Adipose tissue (tissue), 3 donors: Measurements from ENCODE around the gene ADK. TPM values are rescaled to one million over a fixed set of nuclear protein-coding genes. Genes with fewer than 3 reads are reported as not detected.
"Not testable (repeated sequence)": the region's sequence is repeated elsewhere in the genome, so short reads cannot be mapped to it uniquely, and the experiment has no call there.

Experiments
- H3K27ac ChIP-seq: one replicate; pipeline ENCODE4 v1.5.1; 2013; ENCODE audit warnings: low read depth, low read length
- WGBS, 3 donors: extraction: QIAGEN DNeasy Blood & Tissue Kit; methylation state at CpG; one replicate each; pipeline ENCODE4 v1.1.7; 2013; 5-methylcytosine and 5-hydroxymethylcytosine counted together
- polyA plus RNA-seq, 3 donors: library from polyadenylated mRNA; stranded (reverse); fragments of 200-250 nt; gene quantifications; one replicate each; pipeline ENCODE4 v1.2.3, GENCODE V29; 2013
- donor health status: healthy with polysubstance abuse.
- donor health status: Bipolar disorder and iron deficiency.
- donor health status: healthy.

The ADK gene
- polyA plus RNA-seq, 3 donors = 10.9 to 28.3 (median 17.9) TPM

DNA sequence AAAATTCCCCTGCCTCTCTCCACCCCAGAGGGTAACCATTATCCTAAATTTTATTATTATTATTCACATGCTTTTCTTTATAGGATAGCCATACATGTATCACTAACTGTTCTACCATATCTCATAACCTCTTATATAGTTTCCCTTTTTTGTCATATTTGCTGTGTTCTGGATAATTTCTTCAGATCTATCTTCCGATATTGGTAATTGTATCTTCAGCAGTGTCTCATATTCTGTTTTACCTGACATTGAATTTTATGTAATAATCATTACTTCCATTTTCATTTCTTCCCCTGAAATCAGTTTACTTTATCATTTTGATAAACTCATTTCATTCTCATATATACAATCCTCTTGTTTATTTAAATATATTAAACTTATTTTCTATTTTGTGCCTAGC lies 273.5 kb downstream of the ADK start:
- 97 to 98% (median 97%) methylated on average over 1 of the region's 1 CpG for WGBS, 3 donors
- H3K27ac ChIP-seq = no peak overlapping the region

DNA sequence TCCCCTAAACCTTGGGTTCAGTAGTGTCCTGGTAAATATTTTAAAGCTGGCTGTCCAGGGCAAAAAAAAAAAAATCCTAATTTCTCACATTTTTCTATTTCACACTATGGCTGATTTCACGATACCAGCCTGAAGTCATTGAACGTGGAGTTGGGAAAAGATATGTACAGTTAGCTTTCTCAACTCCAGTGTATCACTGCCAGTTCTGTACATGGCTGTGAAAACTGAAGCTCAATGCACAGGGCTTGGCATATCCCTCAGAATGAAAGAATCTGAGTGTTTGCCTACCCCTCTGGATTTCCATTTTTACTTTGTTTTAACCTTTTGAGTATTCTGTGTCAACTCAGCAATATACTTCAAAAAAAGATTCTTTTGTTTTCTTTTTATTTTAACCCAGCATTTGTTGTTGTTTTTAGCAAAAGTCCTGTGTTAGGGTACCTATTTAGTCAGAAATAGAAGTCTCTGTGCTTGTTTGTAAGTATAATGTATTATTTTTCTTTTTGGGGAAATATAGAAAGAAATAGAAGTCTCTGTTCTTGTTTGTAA lies 274.5 kb downstream of the ADK start:
- no peak overlapping the region for H3K27ac ChIP-seq
- 96 to 97% (median 97%) methylated on average over 2 of the region's 2 CpGs for WGBS, 3 donors

DNA sequence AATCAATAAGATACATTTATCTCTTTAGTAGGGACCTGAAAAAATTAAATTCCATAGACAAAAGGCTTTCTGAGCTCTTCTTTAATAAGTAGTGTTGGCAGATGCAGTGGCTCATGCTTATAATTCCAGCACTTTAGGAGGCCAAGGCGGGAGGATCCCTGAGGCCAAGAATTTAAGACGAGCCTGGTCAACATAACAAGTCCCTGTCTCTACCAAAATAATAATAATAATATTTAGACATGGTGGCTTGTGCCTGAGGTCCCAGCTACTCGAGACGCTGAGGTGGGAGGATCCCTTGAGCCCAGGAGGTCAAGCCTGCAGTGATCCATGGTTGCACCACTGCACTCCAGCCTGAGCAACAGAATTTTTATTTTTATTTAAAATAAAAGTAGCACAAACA lies 280.8 kb downstream of the ADK start:
- WGBS, 3 donors = 95 to 98% (median 98%) methylated on average over 4 of the region's 4 CpGs
- no peak overlapping the region for H3K27ac ChIP-seq

DNA sequence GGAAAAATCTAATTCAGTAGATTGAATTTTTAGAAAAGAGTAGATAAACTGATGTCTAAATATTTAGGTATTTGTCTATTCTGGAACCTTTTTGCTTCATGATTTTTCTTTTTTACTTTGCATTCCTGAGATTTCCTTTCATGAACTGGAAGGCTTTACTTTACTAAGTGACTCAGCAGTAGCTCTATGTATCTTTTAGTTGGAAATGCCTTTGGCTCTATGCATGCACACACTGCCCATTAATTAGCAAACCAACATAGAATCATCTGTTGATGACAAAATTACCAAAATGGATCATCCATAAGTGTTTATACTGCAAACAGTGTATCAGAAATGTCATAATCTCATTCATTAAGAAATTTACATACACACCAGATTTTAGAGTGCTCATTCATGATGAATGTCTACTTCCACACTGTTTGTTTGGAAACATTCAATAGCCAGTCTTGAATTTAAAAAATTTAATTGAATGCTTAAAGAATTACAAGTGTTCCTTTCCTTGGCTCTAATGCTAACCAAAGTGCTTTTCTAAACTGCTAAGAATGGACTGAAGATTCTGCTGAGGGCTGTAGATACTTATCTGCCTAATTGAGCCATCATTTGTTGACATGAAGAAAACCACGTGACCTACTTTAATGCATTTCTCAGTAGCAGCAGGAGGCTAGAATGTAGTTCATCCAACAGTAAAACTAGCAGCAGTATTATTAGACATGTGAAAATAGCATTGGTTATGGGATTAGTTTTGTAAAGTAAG lies 282.0 kb downstream of the ADK start:
- H3K27ac ChIP-seq = no peak overlapping the region
- WGBS, 3 donors = 56 to 67% (median 61%) methylated on average over 1 of the region's 1 CpG

DNA sequence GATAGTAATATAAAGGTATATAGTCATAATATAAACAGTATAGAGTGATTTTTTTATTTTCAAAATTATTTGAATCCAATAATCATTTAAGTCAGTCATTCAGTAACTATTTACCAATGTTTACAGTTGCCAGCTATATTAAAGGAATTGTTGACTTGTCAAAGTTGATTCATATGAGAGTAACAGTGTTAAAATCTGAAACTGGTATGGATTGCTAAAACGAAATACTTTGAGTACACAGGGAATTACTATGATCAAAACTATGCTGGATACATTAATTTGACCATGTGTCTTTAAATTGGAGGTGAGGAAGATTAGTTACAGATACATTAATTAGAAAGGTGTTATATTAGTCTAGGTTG lies 282.6 kb downstream of the ADK start:
- H3K27ac ChIP-seq = no peak overlapping the region
- 65 to 81% (median 67%) methylated on average over 1 of the region's 1 CpG for WGBS, 3 donors

DNA sequence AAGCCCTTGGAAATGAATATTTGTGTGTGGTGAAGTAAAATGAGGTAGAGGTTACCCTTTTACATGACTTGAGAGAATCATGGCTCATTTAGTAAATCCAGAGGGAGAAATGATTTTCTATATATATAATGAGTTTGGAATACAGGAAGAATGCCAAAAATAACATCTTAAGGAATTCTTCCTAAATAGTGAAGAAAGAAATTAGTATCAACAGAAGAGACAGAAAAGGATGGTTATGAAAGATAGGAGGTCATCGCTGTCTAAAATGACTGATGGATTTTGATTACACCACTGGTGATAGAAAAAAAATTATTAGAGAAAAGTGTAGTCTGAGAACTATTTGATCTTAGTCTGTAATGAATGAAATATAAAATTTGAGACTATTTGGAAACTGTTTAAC lies 283.0 kb downstream of the ADK start:
- 93 to 94% (median 93%) methylated on average over 1 of the region's 1 CpG for WGBS, 3 donors

DNA sequence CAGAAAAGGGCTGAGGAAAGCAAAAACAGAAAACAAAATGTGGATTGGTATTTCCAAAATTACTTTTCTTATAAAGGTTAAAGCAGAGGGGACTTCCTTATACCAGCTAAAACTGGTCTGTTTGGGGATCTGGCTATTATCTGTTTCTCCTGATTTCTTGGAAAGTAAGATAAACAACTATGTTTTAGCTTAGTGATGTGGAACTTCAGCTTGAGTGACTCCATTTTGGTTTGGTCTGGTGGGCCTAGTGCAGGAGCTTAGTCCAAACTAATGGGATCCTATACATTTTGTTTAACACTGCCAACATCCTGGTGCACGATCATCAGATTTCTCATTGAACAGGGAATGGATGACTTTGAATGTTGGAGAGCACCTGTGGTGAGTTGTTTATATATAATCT lies 283.5 kb downstream of the ADK start:
- H3K27ac ChIP-seq = no peak overlapping the region
- WGBS, 3 donors = 94 to 100% (median 97%) methylated on average over 1 of the region's 1 CpG

More for the DNA sequence above, 283.0 kb downstream of the ADK start:
- H3K27ac ChIP-seq = no peak overlapping the region

DNA sequence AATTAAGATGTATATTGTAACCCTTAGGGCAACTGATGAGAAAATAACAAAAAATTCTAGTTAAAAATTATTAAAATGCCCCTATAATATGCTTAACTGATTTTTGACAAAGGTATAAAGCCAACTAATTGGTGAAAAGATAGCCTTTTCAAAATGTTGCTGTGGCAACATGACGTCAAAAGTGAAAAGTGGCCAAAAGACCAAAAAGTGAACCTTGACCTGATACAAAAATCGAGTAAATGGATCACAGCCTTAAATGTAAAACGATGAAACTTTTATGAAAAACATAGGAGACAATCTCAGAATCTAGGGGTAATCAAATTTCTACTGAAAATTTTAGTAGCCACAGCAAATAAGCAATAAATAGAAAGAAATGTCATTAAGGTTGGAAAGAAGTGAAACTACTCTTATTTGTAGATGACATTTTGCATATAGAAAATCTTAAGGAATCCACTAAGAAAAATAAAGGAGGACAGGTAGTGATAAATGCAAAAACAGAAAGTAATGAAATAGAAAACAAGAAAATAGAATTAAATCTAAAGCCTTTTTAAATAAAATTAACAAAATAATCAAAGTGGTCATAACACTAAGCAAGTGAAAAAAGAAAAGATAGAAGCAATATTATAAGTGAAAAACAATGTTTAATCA lies 285.6 kb downstream of the ADK start:
- H3K27ac ChIP-seq = no peak overlapping the region
- 92 to 99% (median 97%) methylated on average over 3 of the region's 3 CpGs for WGBS, 3 donors

DNA sequence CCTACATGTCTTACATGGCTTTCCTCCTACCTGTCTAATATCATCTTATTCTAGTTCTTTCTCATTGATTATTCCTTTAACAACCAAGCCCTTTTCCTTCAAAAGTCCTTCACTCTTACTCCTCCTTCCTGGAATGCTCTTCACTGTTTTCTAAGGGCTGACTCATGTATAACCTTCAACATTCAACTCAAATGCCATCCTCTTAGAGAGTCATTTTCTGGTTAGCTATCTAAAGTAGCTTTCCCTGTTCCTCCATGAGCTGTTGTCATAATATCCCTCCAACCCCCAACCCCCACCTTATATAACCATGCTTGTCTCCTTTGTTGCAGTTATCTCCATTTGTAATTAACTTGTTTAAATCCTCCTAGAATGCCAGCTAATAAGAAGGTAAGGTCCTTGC lies 286.8 kb downstream of the ADK start:
- H3K27ac ChIP-seq = no peak overlapping the region

DNA sequence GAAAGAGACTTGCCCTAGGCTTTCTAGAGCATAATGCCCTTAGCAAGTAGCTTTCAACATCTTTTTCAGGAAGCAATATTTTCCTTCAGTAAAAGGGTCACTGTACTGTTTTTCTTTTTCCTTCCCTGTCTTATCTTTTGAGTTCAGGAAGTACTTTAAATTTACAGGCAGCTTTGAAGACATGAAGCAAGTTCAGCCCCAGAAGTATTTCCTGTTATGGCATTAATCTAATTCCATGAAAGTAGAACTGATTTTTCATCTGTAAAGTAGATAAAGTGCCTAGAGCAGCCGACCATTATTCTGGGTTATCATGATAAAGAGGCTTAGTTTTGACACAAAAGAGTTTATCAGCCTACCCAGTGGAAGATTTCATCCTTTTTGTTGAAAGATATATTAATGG lies 288.2 kb downstream of the ADK start:
- no peak overlapping the region for H3K27ac ChIP-seq
- 16 to 30% (median 23%) methylated on average over 1 of the region's 1 CpG for WGBS, 3 donors

DNA sequence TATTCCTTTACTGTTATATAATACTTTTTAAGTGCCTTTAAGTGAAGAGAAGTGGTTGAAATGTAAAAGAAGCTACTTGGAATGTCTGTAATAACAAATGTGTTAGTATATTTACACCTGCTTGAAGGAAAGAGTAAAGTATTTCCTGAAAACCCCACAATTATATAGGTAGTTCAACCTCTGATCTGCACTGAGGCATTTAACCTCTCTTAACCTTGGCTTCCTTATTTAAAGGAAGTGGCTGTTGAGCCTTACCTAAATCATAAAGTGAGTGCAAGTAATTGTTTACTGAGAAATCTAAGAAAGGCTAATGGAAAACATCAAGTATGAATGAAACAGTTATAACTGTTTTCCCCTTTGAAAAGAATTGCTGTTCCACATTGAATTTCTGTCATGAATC lies 294.5 kb downstream of the ADK start:
- no peak overlapping the region for H3K27ac ChIP-seq

DNA sequence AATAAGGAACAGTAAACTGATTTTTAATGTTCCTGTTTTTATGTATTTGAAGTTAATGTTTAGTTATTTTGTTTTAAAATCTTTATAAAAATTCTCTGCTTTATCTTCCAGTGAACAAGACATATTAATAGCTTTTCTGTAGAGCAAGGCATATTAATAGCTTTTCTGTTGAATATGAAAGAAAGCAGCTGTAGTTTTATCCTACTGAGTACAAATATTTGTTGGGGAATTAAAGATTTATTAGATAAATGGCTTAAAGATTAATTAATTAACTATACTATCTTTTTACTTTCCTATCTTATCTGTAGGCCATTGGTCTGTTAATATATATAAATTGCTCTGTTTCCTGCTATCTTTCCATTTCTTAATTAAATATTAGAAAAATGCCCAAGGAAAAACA lies 299.6 kb downstream of the ADK start:
- H3K27ac ChIP-seq = no peak overlapping the region

DNA sequence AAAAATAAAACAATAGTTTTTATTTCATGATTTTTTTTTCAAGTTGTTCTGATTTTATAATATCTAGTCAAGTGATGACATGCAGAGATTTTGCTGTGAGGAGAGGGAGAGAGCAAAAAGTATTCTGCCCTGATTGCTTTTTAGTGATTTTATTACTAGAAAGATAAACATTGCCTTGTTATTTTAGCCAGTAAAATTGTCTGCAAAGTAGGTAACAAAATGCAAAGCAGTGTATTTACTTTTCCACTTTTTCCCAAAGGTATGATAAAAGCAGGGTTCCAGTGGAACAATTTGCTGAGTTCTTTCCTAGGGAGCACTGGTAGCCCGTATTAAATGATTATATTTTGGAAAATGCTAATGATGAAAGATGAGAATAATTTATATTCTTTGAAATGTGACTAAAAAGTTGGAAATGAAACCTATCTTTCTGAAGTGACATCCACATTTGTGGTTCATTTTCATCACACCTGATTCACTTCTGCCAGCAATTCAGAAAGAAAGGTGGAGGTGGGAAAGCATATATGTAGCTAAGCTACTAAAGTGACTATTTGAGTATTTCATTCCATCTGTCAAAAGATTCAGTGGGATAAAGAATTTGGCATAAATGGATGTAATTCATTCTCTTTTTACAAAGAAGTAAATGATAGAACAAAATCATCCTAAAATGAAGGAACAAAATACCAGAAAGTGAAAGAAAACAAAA lies 300.3 kb downstream of the ADK start:
- H3K27ac ChIP-seq = no peak overlapping the region
- WGBS, 3 donors = 49 to 95% (median 87%) methylated on average over 1 of the region's 1 CpG

DNA sequence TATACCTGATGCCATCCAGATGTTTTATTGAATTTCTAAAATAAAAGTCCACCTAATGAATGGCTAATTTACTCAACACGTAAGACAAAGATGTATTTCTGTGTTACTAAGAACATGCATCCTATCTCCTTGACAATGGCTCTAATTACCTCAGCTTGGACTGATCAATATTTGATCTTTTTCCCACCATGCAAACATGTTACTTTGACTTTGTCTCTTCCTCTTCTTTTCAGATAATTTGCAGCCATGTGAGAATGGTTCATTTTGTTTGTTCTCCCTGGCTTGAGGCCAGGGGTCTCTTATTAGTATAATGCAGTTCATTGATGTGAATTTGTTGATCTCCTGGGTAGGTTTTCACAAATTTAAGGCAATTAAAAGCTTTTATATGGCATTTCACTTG lies 302.1 kb downstream of the ADK start:
- 90 to 100% (median 96%) methylated on average over 1 of the region's 1 CpG for WGBS, 3 donors
- H3K27ac ChIP-seq = no peak overlapping the region

DNA sequence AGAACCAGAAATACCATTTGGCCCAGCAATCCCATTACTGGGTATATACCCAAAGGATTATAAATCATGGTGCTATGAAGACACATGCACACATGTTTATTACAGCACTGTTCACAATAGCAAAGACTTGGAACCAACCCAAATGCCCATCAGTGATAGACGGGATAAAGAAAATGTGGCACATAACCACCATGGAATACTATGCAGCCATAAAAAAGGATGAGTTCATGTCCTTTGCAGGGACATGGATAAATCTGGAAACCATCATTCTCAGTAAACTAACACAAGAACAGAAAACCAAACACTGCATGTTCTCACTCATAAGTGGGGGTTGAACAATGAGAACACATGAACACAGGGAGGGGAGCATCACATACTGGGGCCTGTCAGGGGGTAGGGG lies 306.5 kb downstream of the ADK start:
- WGBS, 3 donors = 92 to 100% (median 97%) methylated on average over 1 of the region's 1 CpG

DNA sequence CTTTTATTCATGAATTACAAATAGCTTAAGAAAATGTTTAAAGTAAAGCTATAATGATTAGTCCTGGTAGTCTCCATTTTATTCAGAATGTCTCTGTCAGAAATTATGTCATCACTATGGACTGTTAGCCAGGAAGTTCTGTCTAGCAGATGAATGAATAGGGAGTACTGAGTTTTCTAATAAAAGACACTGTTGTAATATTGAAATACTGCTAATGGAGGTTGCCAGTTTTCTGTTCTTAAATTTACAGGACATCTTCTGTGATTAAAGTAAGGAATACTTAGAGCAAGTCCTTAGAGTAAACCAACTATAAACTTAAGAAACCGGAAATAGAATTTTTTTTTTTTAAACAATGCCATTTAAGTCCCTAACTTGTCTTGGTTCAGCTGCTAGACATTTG lies 309.8 kb downstream of the ADK start:
- H3K27ac ChIP-seq = no peak overlapping the region
- WGBS, 3 donors = 40 to 68% (median 43%) methylated on average over 1 of the region's 1 CpG

More for the DNA sequence above, 306.5 kb downstream of the ADK start:
- not testable (repeated sequence) for H3K27ac ChIP-seq

DNA sequence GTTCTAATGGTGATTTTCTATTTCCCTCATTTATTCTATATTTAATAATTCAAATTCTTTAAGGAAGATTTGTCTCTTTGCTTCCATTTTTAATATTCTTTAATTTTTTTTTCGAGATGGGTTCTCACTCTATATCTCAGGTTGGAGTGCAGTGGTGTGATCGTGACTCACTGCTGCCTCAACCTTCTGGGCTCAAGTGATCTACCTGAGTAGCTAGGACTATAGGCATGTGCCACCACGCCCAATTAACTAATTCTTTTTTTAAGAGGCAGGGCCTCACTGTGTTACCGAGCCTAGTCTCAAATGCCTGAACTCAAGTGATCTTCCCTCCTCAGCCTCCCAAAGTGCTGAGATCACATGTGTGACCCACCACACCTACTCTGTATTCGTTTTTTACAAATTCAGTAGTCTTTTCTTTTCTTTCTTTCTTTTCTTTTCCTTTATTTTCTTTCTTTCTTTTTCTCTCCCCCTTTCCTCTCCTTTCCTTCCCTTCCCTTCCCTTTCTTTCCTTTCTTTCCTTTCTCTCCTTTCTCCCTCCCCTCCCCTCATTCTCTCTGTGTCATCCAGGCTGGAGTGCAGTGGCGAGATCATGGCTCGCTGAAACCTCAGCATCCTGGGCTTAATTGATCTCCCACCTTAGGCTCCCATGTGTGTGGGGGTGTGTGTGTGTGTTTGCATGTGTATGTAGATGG lies 323.1 kb downstream of the ADK start:
- no peak overlapping the region for H3K27ac ChIP-seq
- 95 to 97% (median 96%) methylated on average over 7 of the region's 7 CpGs for WGBS, 3 donors

DNA sequence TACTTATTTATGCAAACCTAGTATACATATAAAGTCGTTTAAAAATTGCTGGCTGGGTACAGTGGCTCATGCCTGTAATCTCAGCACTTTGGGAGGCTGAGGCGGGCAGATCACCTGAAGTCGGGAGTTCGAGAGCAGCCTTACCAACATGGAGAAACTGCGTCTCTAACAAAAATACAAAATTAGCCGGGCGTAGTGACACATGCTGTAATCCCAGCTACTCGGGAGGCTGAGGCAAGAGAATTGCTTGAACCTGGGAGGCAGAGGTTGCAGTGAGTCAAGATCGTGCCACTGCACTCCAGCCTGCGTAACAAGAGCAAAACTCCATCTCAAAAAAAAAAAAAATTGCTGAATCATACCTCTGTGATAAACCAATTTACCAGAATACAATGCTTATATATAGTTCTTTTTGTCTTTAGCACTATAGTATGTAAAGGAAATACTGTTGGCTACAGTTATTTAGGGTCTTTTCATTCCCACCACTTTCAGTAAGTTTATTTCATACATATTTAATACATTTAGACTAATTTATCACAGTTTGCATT lies 325.2 kb downstream of the ADK start:
- H3K27ac ChIP-seq = not testable (repeated sequence)
- 94 to 96% (median 95%) methylated on average over 10 of the region's 10 CpGs for WGBS, 3 donors

DNA sequence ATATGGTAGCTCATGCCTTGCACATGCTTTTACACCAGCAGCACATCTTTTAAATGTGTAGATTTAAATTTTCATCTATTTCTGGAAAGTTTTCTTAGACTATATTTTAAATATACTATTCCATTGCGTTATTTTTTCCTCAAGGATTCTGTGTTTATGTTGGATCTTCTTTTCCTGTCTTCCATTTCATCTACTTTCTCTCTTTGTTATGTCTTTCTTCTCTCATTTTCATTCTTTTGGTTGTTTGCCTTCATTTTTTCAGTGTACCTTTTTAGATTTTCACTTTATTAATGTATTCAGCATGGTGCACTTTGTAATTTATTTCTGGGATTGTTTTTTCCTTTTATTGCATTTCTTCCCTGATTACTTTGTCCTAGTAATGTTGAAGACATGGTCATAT lies 329.8 kb downstream of the ADK start:
- H3K27ac ChIP-seq = no peak overlapping the region
- 97 to 100% (median 98%) methylated on average over 1 of the region's 1 CpG for WGBS, 3 donors
